ENCODE results near the gene UCK2. TPM values are rescaled to one million over a fixed set of nuclear protein-coding genes. Genes with fewer than 3 reads are reported as not detected.

UCK2 gene
- total RNA-seq, 1 donor from 2014 or later: 59.3 TPM

- H3K4me3 Mint-ChIP-seq: no peak overlapping the region
- H3K9me3 Mint-ChIP-seq: peaks cover 30% of the 10 kb centered on the region
- H3K27ac Mint-ChIP-seq: no peak overlapping the region
- no peak for DNase-seq (ENCODE audit: extremely low spot score, unreplicated experiment)
- H3K27me3 Mint-ChIP-seq: no peaks in the 10 kb centered on the region
- H3K4me1 Mint-ChIP-seq (ENCODE audit: unreplicated experiment): peaks cover 4% of the 10 kb centered on the region
- TF ChIP-seq CTCF (conservative IDR thresholded peaks at IDR 0.05): no peak
- peaks cover 45% of the 10 kb centered on the region for H3K36me3 Mint-ChIP-seq
These were observed 46.1 kb downstream of the UCK2 start for GRCh38 chr1:165873481-165873880.

- Mint-ChIP-seq H3K27ac (no peak overlapping the region), H3K4me1 (ENCODE audit: unreplicated experiment) (peaks cover 4% of the 10 kb centered on the region), H3K4me3 (no peak overlapping the region), H3K9me3 (peaks cover 30% of the 10 kb centered on the region), H3K36me3 (peaks cover 53% of the 10 kb centered on the region), H3K27me3 (no peaks in the 10 kb centered on the region)
- DNase-seq (ENCODE audit: extremely low spot score, unreplicated experiment): no peak
- no peak for TF ChIP-seq CTCF (conservative IDR thresholded peaks at IDR 0.05)
These were observed 47.2 kb downstream of the UCK2 start for GRCh38 chr1:165874643-165875042.

- H3K36me3 Mint-ChIP-seq: peaks cover 58% of the 10 kb centered on the region
- peaks cover 30% of the 10 kb centered on the region for H3K9me3 Mint-ChIP-seq
- no peak for TF ChIP-seq CTCF (conservative IDR thresholded peaks at IDR 0.05)
- H3K4me3 Mint-ChIP-seq: no peak overlapping the region
- DNase-seq (ENCODE audit: extremely low spot score, unreplicated experiment): no peak
- H3K27ac Mint-ChIP-seq: no peak overlapping the region
- H3K27me3 Mint-ChIP-seq: no peaks in the 10 kb centered on the region
- H3K4me1 Mint-ChIP-seq (ENCODE audit: unreplicated experiment): peaks cover 4% of the 10 kb centered on the region
These were observed 47.8 kb downstream of the UCK2 start for GRCh38 chr1:165875171-165875570.

GRCh38 chr1:165875604-165876003 lies 48.2 kb downstream of the UCK2 start:
- Mint-ChIP-seq H3K4me3 (no peak overlapping the region), H3K36me3 (peaks cover 59% of the 10 kb centered on the region), H3K4me1 (ENCODE audit: unreplicated experiment) (peaks cover 4% of the 10 kb centered on the region), H3K27ac (no peak overlapping the region), H3K9me3 (peaks cover 30% of the 10 kb centered on the region), H3K27me3 (no peaks in the 10 kb centered on the region)
- DNase-seq (ENCODE audit: extremely low spot score, unreplicated experiment): no peak
- no peak for TF ChIP-seq CTCF (conservative IDR thresholded peaks at IDR 0.05)

- Mint-ChIP-seq H3K36me3 (peaks cover 55% of the 10 kb centered on the region), H3K27ac (peak overlapping the region; percentile 34)
These were observed 48.7 kb downstream of the UCK2 start for GRCh38 chr1:165876121-165876520.

More at GRCh38 chr1:165876121-165876520, 48.7 kb downstream of the UCK2 start:
- no peak for DNase-seq (ENCODE audit: extremely low spot score, unreplicated experiment)
- Mint-ChIP-seq H3K27me3 (no peaks in the 10 kb centered on the region), H3K9me3 (peaks cover 30% of the 10 kb centered on the region), H3K4me3 (no peak overlapping the region), H3K4me1 (ENCODE audit: unreplicated experiment) (peaks cover 4% of the 10 kb centered on the region)
- TF ChIP-seq CTCF (conservative IDR thresholded peaks at IDR 0.05): no peak

Data from type B pancreatic cell (in vitro differentiated cells).